GM23338 (cell line): ENCODE measurements around the gene TMEM163.
"Not testable (repeated sequence)": the region's sequence is repeated elsewhere in the genome, so short reads cannot be mapped to it uniquely, and the experiment has no call there.

ENCODE experiments used
- CREB1 ChIP-seq: fragments of 250-450 bp; sonication (Bioruptor Pico); IDR thresholded peaks from 2 replicates; pipeline ENCODE4 v1.5.0; 2020; ENCODE audit warnings: low read depth, mild to moderate bottlenecking, moderate library complexity
- EZH2 ChIP-seq: fragments of 200-600 bp; sonication (generic); IDR thresholded peaks from one replicate; pipeline ENCODE4 v1.8.0; 2017; ENCODE audit warnings: antibody characterized with exemption, mild to moderate bottlenecking, low read depth; ENCODE audit not compliant: unreplicated experiment
- EZH2phosphoT487 ChIP-seq: fragments of 200-600 bp; sonication (generic); IDR thresholded peaks from one replicate; pipeline ENCODE4 v1.8.1; 2018; ENCODE audit warnings: antibody characterized with exemption; ENCODE audit not compliant: unreplicated experiment
- NANOG ChIP-seq: IDR thresholded peaks from 2 replicates; pipeline ENCODE4 v1.6.1; 2016; ENCODE audit warnings: antibody characterized with exemption, borderline replicate concordance
- POLR2AphosphoS5 ChIP-seq: IDR thresholded peaks from 2 replicates; pipeline ENCODE4 v1.6.1; 2016; ENCODE audit warnings: antibody characterized with exemption, low read depth
- ZNF114 ChIP-seq: fragments of 250-450 bp; sonication (Bioruptor Pico); IDR thresholded peaks from 2 replicates; pipeline ENCODE4 v1.5.0; 2020; ENCODE audit warnings: mild to moderate bottlenecking, moderate library complexity
- TF ChIP-seq, protein P1 (sequence below), 2 experiments: fragments of 200-600 bp in 1 of 2; sonication (generic) in 1 of 2; conservative IDR thresholded peaks; 2 replicates each; pipeline versions ENCODE4 v1.5.1 to v1.6.1; 2016 to 2017; ENCODE audit warnings: antibody characterized with exemption in 2 of 2, low read depth in 2 of 2, mild to moderate bottlenecking in 2 of 2, moderate library complexity in 1 of 2
- TF ChIP-seq, protein P2 (sequence below): IDR thresholded peaks from 2 replicates; pipeline ENCODE4 v1.6.1; 2016; ENCODE audit warnings: antibody characterized with exemption
- TF ChIP-seq, protein P3 (sequence below): IDR thresholded peaks from one replicate; pipeline ENCODE4 v1.6.1; 2018; ENCODE audit warnings: antibody characterized with exemption; ENCODE audit not compliant: unreplicated experiment

DNA sequence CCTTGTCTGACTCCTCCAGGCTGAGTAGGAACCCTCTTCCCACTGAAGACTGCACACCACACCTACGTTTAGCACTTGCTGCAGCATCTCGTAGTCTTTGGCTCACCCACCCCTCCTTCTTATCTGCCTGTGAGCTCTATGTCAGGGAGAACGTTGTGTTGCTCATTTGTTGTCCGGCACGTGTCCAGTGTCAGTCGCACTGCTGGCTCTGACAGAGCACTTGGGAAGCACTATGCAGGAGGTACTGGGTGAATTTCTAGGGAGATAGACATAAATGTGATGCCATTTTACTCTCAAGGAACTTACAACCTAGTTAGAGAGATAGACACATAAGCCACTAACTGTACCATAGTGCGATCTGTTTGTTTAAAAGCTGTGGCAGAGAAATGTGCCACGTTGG, 241.8 kb downstream of the TMEM163 start:
- TF ChIP-seq EZH2phosphoT487; EZH2; POLR2AphosphoS5; ZNF114; CREB1 (CRISPR knock-in tag); NANOG: not testable (repeated sequence)
- TF ChIP-seq, protein P1, sequence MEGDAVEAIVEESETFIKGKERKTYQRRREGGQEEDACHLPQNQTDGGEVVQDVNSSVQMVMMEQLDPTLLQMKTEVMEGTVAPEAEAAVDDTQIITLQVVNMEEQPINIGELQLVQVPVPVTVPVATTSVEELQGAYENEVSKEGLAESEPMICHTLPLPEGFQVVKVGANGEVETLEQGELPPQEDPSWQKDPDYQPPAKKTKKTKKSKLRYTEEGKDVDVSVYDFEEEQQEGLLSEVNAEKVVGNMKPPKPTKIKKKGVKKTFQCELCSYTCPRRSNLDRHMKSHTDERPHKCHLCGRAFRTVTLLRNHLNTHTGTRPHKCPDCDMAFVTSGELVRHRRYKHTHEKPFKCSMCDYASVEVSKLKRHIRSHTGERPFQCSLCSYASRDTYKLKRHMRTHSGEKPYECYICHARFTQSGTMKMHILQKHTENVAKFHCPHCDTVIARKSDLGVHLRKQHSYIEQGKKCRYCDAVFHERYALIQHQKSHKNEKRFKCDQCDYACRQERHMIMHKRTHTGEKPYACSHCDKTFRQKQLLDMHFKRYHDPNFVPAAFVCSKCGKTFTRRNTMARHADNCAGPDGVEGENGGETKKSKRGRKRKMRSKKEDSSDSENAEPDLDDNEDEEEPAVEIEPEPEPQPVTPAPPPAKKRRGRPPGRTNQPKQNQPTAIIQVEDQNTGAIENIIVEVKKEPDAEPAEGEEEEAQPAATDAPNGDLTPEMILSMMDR (conservative IDR thresholded peaks at IDR 0.05; ENCODE audit: low read depth in 2 of 2), result not testable (repeated sequence)
- TF ChIP-seq, protein P2, sequence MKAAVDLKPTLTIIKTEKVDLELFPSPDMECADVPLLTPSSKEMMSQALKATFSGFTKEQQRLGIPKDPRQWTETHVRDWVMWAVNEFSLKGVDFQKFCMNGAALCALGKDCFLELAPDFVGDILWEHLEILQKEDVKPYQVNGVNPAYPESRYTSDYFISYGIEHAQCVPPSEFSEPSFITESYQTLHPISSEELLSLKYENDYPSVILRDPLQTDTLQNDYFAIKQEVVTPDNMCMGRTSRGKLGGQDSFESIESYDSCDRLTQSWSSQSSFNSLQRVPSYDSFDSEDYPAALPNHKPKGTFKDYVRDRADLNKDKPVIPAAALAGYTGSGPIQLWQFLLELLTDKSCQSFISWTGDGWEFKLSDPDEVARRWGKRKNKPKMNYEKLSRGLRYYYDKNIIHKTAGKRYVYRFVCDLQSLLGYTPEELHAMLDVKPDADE, result not testable (repeated sequence)
- TF ChIP-seq, protein P3, sequence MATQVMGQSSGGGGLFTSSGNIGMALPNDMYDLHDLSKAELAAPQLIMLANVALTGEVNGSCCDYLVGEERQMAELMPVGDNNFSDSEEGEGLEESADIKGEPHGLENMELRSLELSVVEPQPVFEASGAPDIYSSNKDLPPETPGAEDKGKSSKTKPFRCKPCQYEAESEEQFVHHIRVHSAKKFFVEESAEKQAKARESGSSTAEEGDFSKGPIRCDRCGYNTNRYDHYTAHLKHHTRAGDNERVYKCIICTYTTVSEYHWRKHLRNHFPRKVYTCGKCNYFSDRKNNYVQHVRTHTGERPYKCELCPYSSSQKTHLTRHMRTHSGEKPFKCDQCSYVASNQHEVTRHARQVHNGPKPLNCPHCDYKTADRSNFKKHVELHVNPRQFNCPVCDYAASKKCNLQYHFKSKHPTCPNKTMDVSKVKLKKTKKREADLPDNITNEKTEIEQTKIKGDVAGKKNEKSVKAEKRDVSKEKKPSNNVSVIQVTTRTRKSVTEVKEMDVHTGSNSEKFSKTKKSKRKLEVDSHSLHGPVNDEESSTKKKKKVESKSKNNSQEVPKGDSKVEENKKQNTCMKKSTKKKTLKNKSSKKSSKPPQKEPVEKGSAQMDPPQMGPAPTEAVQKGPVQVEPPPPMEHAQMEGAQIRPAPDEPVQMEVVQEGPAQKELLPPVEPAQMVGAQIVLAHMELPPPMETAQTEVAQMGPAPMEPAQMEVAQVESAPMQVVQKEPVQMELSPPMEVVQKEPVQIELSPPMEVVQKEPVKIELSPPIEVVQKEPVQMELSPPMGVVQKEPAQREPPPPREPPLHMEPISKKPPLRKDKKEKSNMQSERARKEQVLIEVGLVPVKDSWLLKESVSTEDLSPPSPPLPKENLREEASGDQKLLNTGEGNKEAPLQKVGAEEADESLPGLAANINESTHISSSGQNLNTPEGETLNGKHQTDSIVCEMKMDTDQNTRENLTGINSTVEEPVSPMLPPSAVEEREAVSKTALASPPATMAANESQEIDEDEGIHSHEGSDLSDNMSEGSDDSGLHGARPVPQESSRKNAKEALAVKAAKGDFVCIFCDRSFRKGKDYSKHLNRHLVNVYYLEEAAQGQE, result not testable (repeated sequence)
